HepG2 (cell line): ENCODE results near the gene NELFB. TPM values are rescaled to one million over a fixed set of nuclear protein-coding genes. Genes with fewer than 3 reads are reported as not detected.

Experiments used
- CCAR2 ChIP-seq: fragments of 200-400 bp; formaldehyde crosslinking; optimal IDR thresholded peaks from 2 replicates; pipeline ENCODE3; 2018; ENCODE audit warnings: low read depth, mild to moderate bottlenecking, low read length, moderate library complexity
- ZNF318 ChIP-seq: sonication (generic); formaldehyde crosslinking; IDR thresholded peaks from 2 replicates; pipeline ENCODE4 v1.4.0; 2020; ENCODE audit warnings: mild to moderate bottlenecking, missing genetic modification reagents
- polyA plus RNA-seq, 8 experiments: library from polyadenylated mRNA; depleted of rRNA in 3 of 8; stranded (reverse) in 7 of 8; unstranded in 1 of 8; fragments of >200 nt; fragmentation: Illumina TruSeq in 4 of 8; extraction: Trizol in 4 of 8; gene quantifications; 2 replicates each; pipeline versions ENCODE4 v1.2.1 to v1.2.3, GENCODE V29; 2011 to 2016; ENCODE audit warnings: low read depth in 4 of 8, missing spikeins in 1 of 8, mixed read lengths in 1 of 8; ENCODE audit not compliant: insufficient read depth in 1 of 8
- total RNA-seq, 5 experiments: library from RNA; depleted of rRNA; stranded (reverse); fragments of >200 nt; fragmentation: Illumina TruSeq; extraction: Trizol; gene quantifications; 2 replicates each; pipeline ENCODE4 v1.2.3, GENCODE V29; 2016; ENCODE audit warnings: low read depth in 1 of 5
- TF ChIP-seq, protein P1 (sequence below): sonication (generic); formaldehyde crosslinking; IDR thresholded peaks from one replicate; pipeline ENCODE4 v1.5.1; 2020; ENCODE audit warnings: mild to moderate bottlenecking, missing genetic modification reagents; ENCODE audit errors: not compliant biosample characterization

NELFB gene
- total and polyA plus RNA-seq, 2 of the 13 experiments (the other 11 are each of a cell fraction or from before 2014, with no cell fraction given), result 26.5 to 45.8 TPM

GRCh38 chr9:137302449-137303150, 47.5 kb downstream of the NELFB start (continued):
- TF ChIP-seq ZNF318 (CRISPR knock-in tag) (no peak), CCAR2 (no peak)
- TF ChIP-seq, protein P1, sequence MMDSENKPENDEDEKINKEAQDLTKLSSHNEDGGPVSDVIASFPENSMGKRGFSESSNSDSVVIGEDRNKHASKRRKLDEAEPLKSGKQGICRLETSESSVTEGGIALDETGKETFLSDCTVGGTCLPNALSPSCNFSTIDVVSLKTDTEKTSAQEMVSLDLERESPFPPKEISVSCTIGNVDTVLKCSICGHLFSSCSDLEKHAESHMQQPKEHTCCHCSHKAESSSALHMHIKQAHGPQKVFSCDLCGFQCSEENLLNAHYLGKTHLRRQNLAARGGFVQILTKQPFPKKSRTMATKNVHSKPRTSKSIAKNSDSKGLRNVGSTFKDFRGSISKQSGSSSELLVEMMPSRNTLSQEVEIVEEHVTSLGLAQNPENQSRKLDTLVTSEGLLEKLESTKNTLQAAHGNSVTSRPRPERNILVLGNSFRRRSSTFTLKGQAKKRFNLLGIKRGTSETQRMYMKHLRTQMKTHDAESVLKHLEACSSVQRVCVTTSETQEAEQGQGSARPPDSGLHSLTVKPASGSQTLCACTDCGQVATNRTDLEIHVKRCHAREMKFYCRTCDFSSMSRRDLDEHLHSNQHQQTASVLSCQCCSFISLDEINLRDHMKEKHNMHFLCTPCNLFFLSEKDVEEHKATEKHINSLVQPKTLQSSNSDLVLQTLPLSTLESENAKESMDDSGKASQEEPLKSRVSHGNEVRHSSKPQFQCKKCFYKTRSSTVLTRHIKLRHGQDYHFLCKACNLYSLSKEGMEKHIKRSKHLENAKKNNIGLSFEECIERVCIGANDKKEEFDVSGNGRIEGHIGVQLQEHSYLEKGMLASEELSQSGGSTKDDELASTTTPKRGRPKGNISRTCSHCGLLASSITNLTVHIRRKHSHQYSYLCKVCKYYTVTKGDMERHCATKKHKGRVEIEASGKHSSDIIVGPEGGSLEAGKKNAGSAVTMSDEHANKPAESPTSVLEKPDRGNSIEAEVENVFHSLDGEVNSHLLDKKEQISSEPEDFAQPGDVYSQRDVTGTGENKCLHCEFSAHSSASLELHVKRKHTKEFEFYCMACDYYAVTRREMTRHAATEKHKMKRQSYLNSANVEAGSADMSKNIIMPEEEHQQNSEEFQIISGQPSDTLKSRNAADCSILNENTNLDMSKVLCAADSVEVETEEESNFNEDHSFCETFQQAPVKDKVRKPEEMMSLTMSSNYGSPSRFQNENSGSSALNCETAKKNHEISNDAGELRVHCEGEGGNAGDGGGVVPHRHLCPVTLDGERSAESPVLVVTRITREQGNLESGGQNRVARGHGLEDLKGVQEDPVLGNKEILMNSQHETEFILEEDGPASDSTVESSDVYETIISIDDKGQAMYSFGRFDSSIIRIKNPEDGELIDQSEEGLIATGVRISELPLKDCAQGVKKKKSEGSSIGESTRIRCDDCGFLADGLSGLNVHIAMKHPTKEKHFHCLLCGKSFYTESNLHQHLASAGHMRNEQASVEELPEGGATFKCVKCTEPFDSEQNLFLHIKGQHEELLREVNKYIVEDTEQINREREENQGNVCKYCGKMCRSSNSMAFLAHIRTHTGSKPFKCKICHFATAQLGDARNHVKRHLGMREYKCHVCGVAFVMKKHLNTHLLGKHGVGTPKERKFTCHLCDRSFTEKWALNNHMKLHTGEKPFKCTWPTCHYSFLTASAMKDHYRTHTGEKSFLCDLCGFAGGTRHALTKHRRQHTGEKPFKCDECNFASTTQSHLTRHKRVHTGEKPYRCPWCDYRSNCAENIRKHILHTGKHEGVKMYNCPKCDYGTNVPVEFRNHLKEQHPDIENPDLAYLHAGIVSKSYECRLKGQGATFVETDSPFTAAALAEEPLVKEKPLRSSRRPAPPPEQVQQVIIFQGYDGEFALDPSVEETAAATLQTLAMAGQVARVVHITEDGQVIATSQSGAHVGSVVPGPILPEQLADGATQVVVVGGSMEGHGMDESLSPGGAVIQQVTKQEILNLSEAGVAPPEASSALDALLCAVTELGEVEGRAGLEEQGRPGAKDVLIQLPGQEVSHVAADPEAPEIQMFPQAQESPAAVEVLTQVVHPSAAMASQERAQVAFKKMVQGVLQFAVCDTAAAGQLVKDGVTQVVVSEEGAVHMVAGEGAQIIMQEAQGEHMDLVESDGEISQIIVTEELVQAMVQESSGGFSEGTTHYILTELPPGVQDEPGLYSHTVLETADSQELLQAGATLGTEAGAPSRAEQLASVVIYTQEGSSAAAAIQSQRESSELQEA (CRISPR knock-in tag), result no peak
